Measurements from ENCODE around the gene SYT13. TPM values are rescaled to one million over a fixed set of nuclear protein-coding genes. Genes with fewer than 3 reads are reported as not detected.

The SYT13 gene
- total RNA-seq, 1 donor = not detected

DNA sequence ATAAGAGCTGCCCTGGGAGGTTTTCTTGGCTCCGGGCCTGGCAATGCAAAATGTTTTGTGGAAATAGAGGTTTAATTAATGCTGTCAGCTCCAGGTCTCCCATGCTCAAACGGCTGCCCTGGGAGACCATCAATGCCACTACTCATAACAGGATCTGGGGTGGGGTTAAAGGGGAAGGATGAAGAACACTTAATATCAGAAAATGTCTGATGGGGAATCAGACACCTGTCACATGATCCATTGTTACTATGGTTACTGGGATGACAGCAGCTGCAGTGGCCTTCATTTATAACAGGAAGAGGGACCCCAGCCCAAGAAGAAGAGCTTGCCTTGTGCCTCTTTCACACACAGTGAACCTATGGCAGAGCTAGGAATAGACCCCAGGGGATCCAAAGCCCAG lies 2.2 kb upstream of the SYT13 start:
- H3K4me3 ChIP-seq (ENCODE audit: low read depth, low read length) = no peak overlapping the region
- TF ChIP-seq, protein P1, sequence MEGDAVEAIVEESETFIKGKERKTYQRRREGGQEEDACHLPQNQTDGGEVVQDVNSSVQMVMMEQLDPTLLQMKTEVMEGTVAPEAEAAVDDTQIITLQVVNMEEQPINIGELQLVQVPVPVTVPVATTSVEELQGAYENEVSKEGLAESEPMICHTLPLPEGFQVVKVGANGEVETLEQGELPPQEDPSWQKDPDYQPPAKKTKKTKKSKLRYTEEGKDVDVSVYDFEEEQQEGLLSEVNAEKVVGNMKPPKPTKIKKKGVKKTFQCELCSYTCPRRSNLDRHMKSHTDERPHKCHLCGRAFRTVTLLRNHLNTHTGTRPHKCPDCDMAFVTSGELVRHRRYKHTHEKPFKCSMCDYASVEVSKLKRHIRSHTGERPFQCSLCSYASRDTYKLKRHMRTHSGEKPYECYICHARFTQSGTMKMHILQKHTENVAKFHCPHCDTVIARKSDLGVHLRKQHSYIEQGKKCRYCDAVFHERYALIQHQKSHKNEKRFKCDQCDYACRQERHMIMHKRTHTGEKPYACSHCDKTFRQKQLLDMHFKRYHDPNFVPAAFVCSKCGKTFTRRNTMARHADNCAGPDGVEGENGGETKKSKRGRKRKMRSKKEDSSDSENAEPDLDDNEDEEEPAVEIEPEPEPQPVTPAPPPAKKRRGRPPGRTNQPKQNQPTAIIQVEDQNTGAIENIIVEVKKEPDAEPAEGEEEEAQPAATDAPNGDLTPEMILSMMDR (IDR thresholded peaks at IDR 0.05; ENCODE audit: insufficient read depth, low read length) = no peak
- DNase-seq (ENCODE audit: low read depth) = no peak

GRCh38 chr11:45287316-45287903 lies 1.3 kb upstream of the SYT13 start:
- H3K4me3 ChIP-seq (ENCODE audit: low read depth, low read length) = no peak overlapping the region
- DNase-seq (ENCODE audit: low read depth) = no peak
- TF ChIP-seq, protein P1 (IDR thresholded peaks at IDR 0.05; ENCODE audit: insufficient read depth, low read length) = no peak

DNA sequence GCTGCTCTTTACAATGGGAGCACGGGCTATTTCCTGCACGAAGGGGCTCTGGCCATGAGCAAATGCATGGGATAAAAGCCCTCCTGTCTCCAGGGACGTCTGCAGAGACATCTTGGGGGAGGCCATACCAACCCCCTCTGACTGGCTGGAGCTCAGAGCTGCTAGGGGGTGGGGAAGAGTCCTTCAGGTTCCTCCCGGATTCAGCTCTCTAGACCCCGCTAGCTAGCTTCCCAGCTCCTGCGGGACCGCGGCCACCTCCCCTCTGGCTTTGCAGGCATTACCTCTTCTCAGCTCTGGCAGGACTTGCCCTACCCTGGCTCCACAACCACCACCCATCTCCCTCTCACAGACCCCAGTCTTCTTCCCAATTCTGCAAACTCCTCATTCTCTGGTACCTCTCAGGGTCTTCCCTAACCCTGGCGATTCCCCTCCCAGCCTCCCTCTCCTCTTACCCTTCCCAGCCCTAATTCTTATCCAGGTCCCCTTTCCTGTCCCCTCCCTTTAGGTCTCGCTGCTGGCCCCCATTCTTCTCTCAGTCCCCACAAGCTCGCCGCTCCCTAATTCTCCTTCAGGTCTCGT lies 802 bp downstream of the SYT13 start:
- TF ChIP-seq, protein P1 (IDR thresholded peaks at IDR 0.05; ENCODE audit: insufficient read depth, low read length) = no peak
- no peak for DNase-seq (ENCODE audit: low read depth)

GRCh38 chr11:45282081-45282480 lies 4.1 kb downstream of the SYT13 start:
- H3K4me3 ChIP-seq (ENCODE audit: low read depth, low read length) = no peak overlapping the region
- TF ChIP-seq, protein P1 (IDR thresholded peaks at IDR 0.05; ENCODE audit: insufficient read depth, low read length) = no peak
- DNase-seq (ENCODE audit: low read depth) = no peak

More for the DNA sequence above, 802 bp downstream of the SYT13 start:
- no peak overlapping the region for H3K4me3 ChIP-seq (ENCODE audit: low read depth, low read length)

DNA sequence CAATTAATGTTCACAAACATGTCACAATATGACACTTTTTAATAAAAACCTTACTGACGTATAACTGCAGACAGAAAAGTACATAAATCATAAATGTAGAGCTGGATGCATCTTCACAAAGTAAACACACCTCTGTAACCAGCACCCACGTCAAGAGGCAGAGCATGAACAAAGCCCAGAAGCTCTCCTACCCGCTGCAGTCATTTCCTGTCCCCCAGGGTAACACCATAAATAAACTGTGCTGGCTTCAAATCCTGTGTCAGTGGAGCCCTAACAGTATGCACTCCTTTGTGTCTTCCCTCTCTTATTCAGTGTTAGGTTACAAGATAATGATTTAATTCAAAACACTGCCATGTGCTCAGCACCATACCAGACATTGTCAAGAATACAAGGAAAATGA lies 5.7 kb downstream of the SYT13 start:
- TF ChIP-seq, protein P1 (IDR thresholded peaks at IDR 0.05; ENCODE audit: insufficient read depth, low read length) = no peak
- no peak for DNase-seq (ENCODE audit: low read depth)
- no peak overlapping the region for H3K4me3 ChIP-seq (ENCODE audit: low read depth, low read length)

DNA sequence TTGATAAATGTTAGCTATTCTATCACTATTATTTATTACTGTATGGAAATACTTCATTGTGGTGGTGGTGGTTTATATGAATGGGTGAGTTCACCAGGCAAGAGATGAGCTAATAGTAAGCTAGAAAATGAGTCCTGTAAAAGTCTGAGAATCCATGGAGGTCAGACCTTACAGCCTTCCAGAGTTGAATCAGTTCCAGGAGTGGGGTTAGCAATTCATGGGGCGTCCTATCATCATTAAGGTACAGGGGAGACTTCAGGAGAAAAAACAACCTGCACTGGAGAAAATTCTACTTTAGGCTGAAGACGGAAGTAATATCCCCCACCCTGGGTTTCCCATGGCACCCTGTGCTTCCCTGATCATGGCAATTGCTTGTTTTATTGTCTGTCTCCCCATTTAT lies 6.5 kb downstream of the SYT13 start:
- no peak overlapping the region for H3K4me3 ChIP-seq (ENCODE audit: low read depth, low read length)
- DNase-seq (ENCODE audit: low read depth) = no peak
- TF ChIP-seq, protein P1 (IDR thresholded peaks at IDR 0.05; ENCODE audit: insufficient read depth, low read length) = no peak

GRCh38 chr11:45278714-45279113 lies 7.4 kb downstream of the SYT13 start:
- no peak overlapping the region for H3K4me3 ChIP-seq (ENCODE audit: low read depth, low read length)
- TF ChIP-seq, protein P1 (IDR thresholded peaks at IDR 0.05; ENCODE audit: insufficient read depth, low read length) = no peak
- no peak for DNase-seq (ENCODE audit: low read depth)

Data from fibroblast of the aortic adventitia (primary cell).